DOHH2 (cell line): ENCODE data around the gene TCF12.

Source experiments
- H3F3A ChIP-seq: fragments of 200-600 bp; sonication (generic), shearing (Covaris generic); 2 replicates; pipeline ENCODE4 v1.6.0; 2016; ENCODE audit warnings: antibody characterized with exemption, mild to moderate bottlenecking; ENCODE audit not compliant: control insufficient read depth, insufficient read depth
- H3K27ac ChIP-seq: fragments of 200-600 bp; sonication (generic); 2 replicates; pipeline ENCODE4 v1.5.1; 2014; ENCODE audit warnings: low read depth, mild to moderate bottlenecking, low read length, moderate library complexity
- H3K27me3 ChIP-seq: fragments of 200-600 bp; sonication (generic); 2 replicates; pipeline ENCODE4 v1.6.1; 2014; ENCODE audit warnings: mild to moderate bottlenecking, low read length, mixed read lengths; ENCODE audit not compliant: control insufficient read depth
- H3K36me3 ChIP-seq: fragments of 200-600 bp; sonication (generic); 2 replicates; pipeline ENCODE4 v1.6.1; 2014; ENCODE audit warnings: mild to moderate bottlenecking, low read length, moderate library complexity, mixed read lengths; ENCODE audit not compliant: control insufficient read depth
- H3K4me1 ChIP-seq: fragments of 200-600 bp; sonication (generic); 2 replicates; pipeline ENCODE4 v1.6.1; 2014; ENCODE audit warnings: mild to moderate bottlenecking, low read length, mixed read lengths; ENCODE audit not compliant: control insufficient read depth
- H3K4me2 ChIP-seq: fragments of 200-600 bp; sonication (generic); 2 replicates; pipeline ENCODE4 v1.6.0; 2014; ENCODE audit warnings: mild to moderate bottlenecking, low read length, moderate library complexity
- H3K4me3 ChIP-seq: fragments of 200-600 bp; sonication (generic); 2 replicates; pipeline ENCODE4 v1.5.1; 2014; ENCODE audit warnings: mild to moderate bottlenecking, low read length, mixed read lengths
- H3K79me2 ChIP-seq: fragments of 200-600 bp; sonication (generic); 2 replicates; pipeline ENCODE4 v1.6.1; 2014; ENCODE audit warnings: mild to moderate bottlenecking, low read length, mixed read lengths; ENCODE audit not compliant: control insufficient read depth
- H3K9me2 ChIP-seq: fragments of 200-600 bp; sonication (generic); replicated peaks from 2 replicates; pipeline ENCODE4 v1.6.1; 2014; ENCODE audit warnings: mild to moderate bottlenecking, low read length, mixed read lengths; ENCODE audit not compliant: control insufficient read depth
- H3K9me3 ChIP-seq: fragments of 200-600 bp; sonication (generic); 2 replicates; pipeline ENCODE4 v1.6.1; 2014; ENCODE audit warnings: antibody characterized with exemption, low read length, mixed read lengths; ENCODE audit not compliant: control insufficient read depth, insufficient read depth
- H4K20me1 ChIP-seq: fragments of 200-600 bp; sonication (generic); 2 replicates; pipeline ENCODE4 v1.6.0; 2014; ENCODE audit warnings: low read depth, mild to moderate bottlenecking, antibody characterized with exemption, low read length, moderate library complexity; ENCODE audit not compliant: control insufficient read depth, insufficient read depth
- EZH2phosphoT487 ChIP-seq: fragments of 200-600 bp; sonication (generic); IDR thresholded peaks from 2 replicates; pipeline ENCODE4 v1.6.1; 2017; ENCODE audit warnings: borderline replicate concordance, mild to moderate bottlenecking, antibody characterized with exemption, low read length, moderate library complexity, mixed read lengths
- TF ChIP-seq, protein P1 (sequence below): fragments of 200-600 bp; sonication (generic); IDR thresholded peaks from one replicate; pipeline ENCODE4 v1.5.1; 2014; ENCODE audit warnings: antibody characterized with exemption, mild to moderate bottlenecking, low read depth, low read length; ENCODE audit not compliant: poor library complexity, severe bottlenecking

The TCF12 gene

GRCh38 chr15:57091636-57092035 lies 173.2 kb downstream of the TCF12 start:
- no peak overlapping the region for H3K4me2 ChIP-seq
- H3K27me3 ChIP-seq = no peaks in the 10 kb centered on the region
- no peak overlapping the region for H3K27ac ChIP-seq
- no peaks in the 10 kb centered on the region for H3K9me2 ChIP-seq
- H3F3A ChIP-seq = no peaks in the 10 kb centered on the region
- no peaks in the 10 kb centered on the region for H3K9me3 ChIP-seq
- TF ChIP-seq, protein P1, sequence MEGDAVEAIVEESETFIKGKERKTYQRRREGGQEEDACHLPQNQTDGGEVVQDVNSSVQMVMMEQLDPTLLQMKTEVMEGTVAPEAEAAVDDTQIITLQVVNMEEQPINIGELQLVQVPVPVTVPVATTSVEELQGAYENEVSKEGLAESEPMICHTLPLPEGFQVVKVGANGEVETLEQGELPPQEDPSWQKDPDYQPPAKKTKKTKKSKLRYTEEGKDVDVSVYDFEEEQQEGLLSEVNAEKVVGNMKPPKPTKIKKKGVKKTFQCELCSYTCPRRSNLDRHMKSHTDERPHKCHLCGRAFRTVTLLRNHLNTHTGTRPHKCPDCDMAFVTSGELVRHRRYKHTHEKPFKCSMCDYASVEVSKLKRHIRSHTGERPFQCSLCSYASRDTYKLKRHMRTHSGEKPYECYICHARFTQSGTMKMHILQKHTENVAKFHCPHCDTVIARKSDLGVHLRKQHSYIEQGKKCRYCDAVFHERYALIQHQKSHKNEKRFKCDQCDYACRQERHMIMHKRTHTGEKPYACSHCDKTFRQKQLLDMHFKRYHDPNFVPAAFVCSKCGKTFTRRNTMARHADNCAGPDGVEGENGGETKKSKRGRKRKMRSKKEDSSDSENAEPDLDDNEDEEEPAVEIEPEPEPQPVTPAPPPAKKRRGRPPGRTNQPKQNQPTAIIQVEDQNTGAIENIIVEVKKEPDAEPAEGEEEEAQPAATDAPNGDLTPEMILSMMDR = no peak
- TF ChIP-seq EZH2phosphoT487 = no peak
- H3K36me3 ChIP-seq = peaks cover 22% of the 10 kb centered on the region
- no peak overlapping the region for H3K4me3 ChIP-seq
- peaks cover 20% of the 10 kb centered on the region for H3K79me2 ChIP-seq
- H4K20me1 ChIP-seq = no peaks in the 10 kb centered on the region
- H3K4me1 ChIP-seq = 0 out of 2 replicates have a peak, but pooled peaks cover 2% of the 10 kb centered on the region

GRCh38 chr15:57092252-57092651 lies 173.8 kb downstream of the TCF12 start:
- H4K20me1 ChIP-seq = no peaks in the 10 kb centered on the region
- H3K4me2 ChIP-seq = no peak overlapping the region
- H3K36me3 ChIP-seq = peaks cover 22% of the 10 kb centered on the region
- TF ChIP-seq, protein P1 = no peak
- TF ChIP-seq EZH2phosphoT487 = no peak
- no peaks in the 10 kb centered on the region for H3K27me3 ChIP-seq
- H3K27ac ChIP-seq = no peak overlapping the region
- no peaks in the 10 kb centered on the region for H3F3A ChIP-seq
- no peaks in the 10 kb centered on the region for H3K9me2 ChIP-seq
- no peak overlapping the region for H3K4me3 ChIP-seq
- no peaks in the 10 kb centered on the region for H3K9me3 ChIP-seq
- H3K79me2 ChIP-seq = peaks cover 23% of the 10 kb centered on the region
- H3K4me1 ChIP-seq = 0 out of 2 replicates have a peak, but pooled peaks cover 4% of the 10 kb centered on the region

DNA sequence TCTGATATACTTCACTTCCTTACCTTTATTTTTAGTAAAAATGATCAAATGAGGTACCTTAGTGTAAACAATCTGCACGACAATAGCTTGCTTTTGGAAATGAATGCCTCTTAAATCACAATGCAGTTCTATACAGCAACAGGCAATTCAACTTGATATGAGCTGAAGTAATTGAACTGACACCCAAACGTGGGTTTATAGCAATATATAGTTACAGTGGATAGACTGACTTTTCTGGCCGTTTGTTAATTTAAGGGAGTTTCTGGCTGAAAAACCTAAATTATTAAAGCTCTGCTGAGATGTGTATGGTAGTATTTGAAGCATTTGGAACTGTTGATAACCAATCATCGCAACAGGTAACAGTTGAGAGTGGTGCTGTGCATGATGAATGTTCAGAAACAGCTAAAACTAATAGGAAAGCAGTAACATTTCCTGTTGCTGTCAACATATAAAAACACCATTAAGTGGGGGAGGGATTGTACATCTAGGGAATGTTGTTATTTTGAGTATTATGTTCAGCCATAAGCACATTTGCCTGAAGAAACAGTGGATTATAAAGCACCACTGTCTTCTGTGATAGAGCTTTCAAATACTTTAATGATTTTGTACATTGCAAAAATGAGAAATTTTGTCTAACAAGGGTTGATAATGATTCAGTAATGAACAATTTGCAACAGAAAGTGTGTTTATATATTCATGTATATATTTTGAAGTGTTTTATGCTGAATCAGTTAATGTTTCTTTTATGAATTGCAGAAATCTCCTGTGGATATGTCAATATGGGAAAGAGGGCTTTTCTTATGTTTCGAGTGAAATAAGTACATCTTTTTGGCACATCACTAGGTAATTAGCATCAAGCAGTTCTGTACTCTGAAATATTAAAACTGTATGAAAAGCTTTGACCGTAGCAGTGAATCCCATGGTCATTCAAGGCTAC lies 176.1 kb downstream of the TCF12 start:
- H3K9me2 ChIP-seq = no peaks in the 10 kb centered on the region
- H3K9me3 ChIP-seq = no peaks in the 10 kb centered on the region
- H3K4me2 ChIP-seq = no peak overlapping the region
- H3K79me2 ChIP-seq = peaks cover 10% of the 10 kb centered on the region
- no peak overlapping the region for H3K4me3 ChIP-seq
- H3F3A ChIP-seq = no peaks in the 10 kb centered on the region
- H3K27ac ChIP-seq = no peak overlapping the region
- peaks cover 12% of the 10 kb centered on the region for H3K4me1 ChIP-seq
- TF ChIP-seq EZH2phosphoT487 = no peak
- TF ChIP-seq, protein P1 = no peak
- peaks cover 22% of the 10 kb centered on the region for H3K36me3 ChIP-seq
- no peaks in the 10 kb centered on the region for H3K27me3 ChIP-seq
- H4K20me1 ChIP-seq = no peaks in the 10 kb centered on the region
